GM12878 (cell line): ENCODE measurements around the gene SMIM26. TPM values are rescaled to one million over a fixed set of nuclear protein-coding genes. Genes with fewer than 3 reads are reported as not detected.

Experiments used
- ATAC-seq: fragments of 200-7000 bp; cut with Tn5 transposase; 3 replicates; pipeline ENCODE4 v1.9.1; 2020; ENCODE audit warnings: mild to moderate bottlenecking, moderate library complexity
- BruUV-seq: library from RNA; stranded (reverse); fragments of 400-500 nt; replicated peaks from 2 replicates; lab custom pipeline; 2021; lab: Mats Ljungman, UMichigan
- CTCF ChIA-PET: fragments of 300-600 bp; sonication (Branson Sonifier 250); formaldehyde crosslinking; extraction: SDS; loops from one replicate; lab custom pipeline; 2021; ENCODE audit warnings: inconsistent platforms; lab: Yijun Ruan, JAX
- POLR2A ChIA-PET: fragments of 350-600 bp; formaldehyde crosslinking; extraction: SDS; loops from one replicate; lab custom pipeline; 2021; ENCODE audit warnings: inconsistent platforms; lab: Charles Lee
- RAD21 ChIA-PET: fragments of 300-600 bp; sonication (Branson Sonifier 250); formaldehyde crosslinking; loops from one replicate; lab custom pipeline; 2023; ENCODE audit warnings: antibody characterized with exemption; ENCODE audit not compliant: unreplicated experiment; lab: Charles Lee
- SMC1A ChIA-PET: fragments of 300-600 bp; sonication (Branson Sonifier 250); formaldehyde crosslinking; loops from one replicate; lab custom pipeline; 2023; ENCODE audit not compliant: unreplicated experiment, uncharacterized antibody; lab: Charles Lee
- DNase-seq: peaks from one replicate; pipeline ENCODE4 v3.0.0-alpha.2; 2011; ENCODE audit warnings: low read depth, low spot score
- FAIRE-seq: peaks from 3 replicates; lab custom pipeline; 2011; peaks lifted over from hg19 to GRCh38; lab: Jason Lieb, UNC
- H2AFZ ChIP-seq: 2 replicates; pipeline ENCODE4 v1.6.0; 2011; ENCODE audit warnings: low read depth, low read length, control low read depth; ENCODE audit not compliant: control insufficient read depth
- H3K27ac ChIP-seq: 2 replicates; pipeline ENCODE4 v1.5.1; 2011; ENCODE audit warnings: control low read depth; ENCODE audit not compliant: control insufficient read depth, insufficient read depth
- H3K27me3 ChIP-seq, 2 experiments: replicated peaks in 1 of 2; 2 replicates each; pipeline versions ENCODE4 v1.6.0 to v1.6.1; 2011; ENCODE audit warnings: low read length in 1 of 2; ENCODE audit not compliant: control insufficient read depth in 2 of 2, insufficient read depth in 2 of 2
- H3K36me3 ChIP-seq, 2 experiments: 2 replicates each; pipeline ENCODE4 v1.5.1; 2011; ENCODE audit warnings: low read length in 1 of 2; ENCODE audit not compliant: control insufficient read depth in 2 of 2, insufficient read depth in 2 of 2
- H3K4me1 ChIP-seq: 2 replicates; pipeline ENCODE4 v1.6.1; 2011; ENCODE audit warnings: mild to moderate bottlenecking, low read length, moderate library complexity, mixed read lengths; ENCODE audit not compliant: control insufficient read depth, insufficient read depth
- H3K4me2 ChIP-seq: 2 replicates; pipeline ENCODE4 v1.6.0; 2011; ENCODE audit warnings: control low read depth; ENCODE audit not compliant: control insufficient read depth, insufficient read depth
- H3K4me3 ChIP-seq: fragments of 200-600 bp; sonication (generic); 2 replicates; pipeline ENCODE4 v1.5.1; 2016
- H3K79me2 ChIP-seq: 2 replicates; pipeline ENCODE4 v1.6.0; 2011; ENCODE audit warnings: low read length; ENCODE audit not compliant: control insufficient read depth, insufficient read depth
- H3K9ac ChIP-seq: 2 replicates; pipeline ENCODE4 v1.8.0; 2011; ENCODE audit warnings: low read length, control low read depth, mixed read lengths; ENCODE audit not compliant: control insufficient read depth, insufficient read depth
- H3K9me3 ChIP-seq: replicated peaks from 3 replicates; pipeline ENCODE4 v1.5.1; 2011; ENCODE audit warnings: mild to moderate bottlenecking, low read length; ENCODE audit not compliant: control insufficient read depth, insufficient read depth
- H4K20me1 ChIP-seq: 2 replicates; pipeline ENCODE4 v1.6.0; 2011; ENCODE audit not compliant: control insufficient read depth, insufficient read depth
- ATF7 ChIP-seq: fragments of 450-650 bp; IDR thresholded peaks from 2 replicates; pipeline ENCODE4 v1.6.1; 2016; ENCODE audit warnings: low read depth, mild to moderate bottlenecking
- ETV6 ChIP-seq, 2 experiments: fragments of 450-650 bp in 1 of 2; IDR thresholded peaks in 1 of 2; conservative IDR thresholded peaks in 1 of 2; 2 replicates each; pipeline ENCODE4 v1.6.1; 2014; ENCODE audit warnings: antibody characterized with exemption in 1 of 2, borderline replicate concordance in 1 of 2, low read depth in 1 of 2, mild to moderate bottlenecking in 1 of 2, moderate library complexity in 1 of 2
- GATAD2B ChIP-seq: fragments of 450-650 bp; conservative IDR thresholded peaks from 2 replicates; pipeline ENCODE4 v1.6.1; 2017; ENCODE audit warnings: low read depth, mild to moderate bottlenecking, moderate library complexity
- IKZF1 ChIP-seq: fragments of 450-650 bp; conservative IDR thresholded peaks from 2 replicates; pipeline ENCODE4 v1.6.1; 2017; ENCODE audit warnings: antibody characterized with exemption, mild to moderate bottlenecking
- KLF5 ChIP-seq: fragments of 450-650 bp; IDR thresholded peaks from 2 replicates; pipeline ENCODE4 v1.6.1; 2014; ENCODE audit warnings: mild to moderate bottlenecking; ENCODE audit not compliant: partially characterized antibody
- NFYA ChIP-seq: IDR thresholded peaks from 2 replicates; pipeline ENCODE4 v1.6.1; 2011; ENCODE audit warnings: low read depth, mild to moderate bottlenecking, low read length, improper control_type of control experiment, borderline replicate concordance
- NR2C1 ChIP-seq: fragments of 450-650 bp; IDR thresholded peaks from 2 replicates; pipeline ENCODE4 v1.6.1; 2017; ENCODE audit warnings: antibody characterized with exemption, mild to moderate bottlenecking, moderate library complexity
- PKNOX1 ChIP-seq: fragments of 450-650 bp; IDR thresholded peaks from 2 replicates; pipeline ENCODE4 v1.6.1; 2016; ENCODE audit warnings: mild to moderate bottlenecking
- PML ChIP-seq: IDR thresholded peaks from 2 replicates; pipeline ENCODE4 v1.6.1; 2012; ENCODE audit warnings: low read length, inconsistent platforms
- POLR2AphosphoS2 ChIP-seq: IDR thresholded peaks from 2 replicates; pipeline ENCODE4 v1.6.1; 2011; ENCODE audit warnings: low read depth, mild to moderate bottlenecking, low read length, improper control_type of control experiment, moderate library complexity
- SMARCA5 ChIP-seq: fragments of 450-650 bp; IDR thresholded peaks from 2 replicates; pipeline ENCODE4 v1.6.1; 2017; ENCODE audit warnings: mild to moderate bottlenecking
- SMC3 ChIP-seq: IDR thresholded peaks from 2 replicates; pipeline ENCODE4 v1.6.1; 2011; ENCODE audit warnings: low read length, improper control_type of control experiment, borderline replicate concordance
- SREBF1 ChIP-seq: IDR thresholded peaks from 2 replicates; pipeline ENCODE4 v1.6.1; 2012; ENCODE audit warnings: mild to moderate bottlenecking, low read length
- TAF1 ChIP-seq: IDR thresholded peaks from 2 replicates; pipeline ENCODE4 v1.6.1; 2011; ENCODE audit warnings: mild to moderate bottlenecking, low read depth, low read length, borderline replicate concordance
- TCF3 ChIP-seq: IDR thresholded peaks from 2 replicates; pipeline ENCODE4 v1.6.1; 2012; ENCODE audit warnings: low read depth, mild to moderate bottlenecking, low read length, borderline replicate concordance; ENCODE audit not compliant: insufficient read depth
- WGBS: methylation state at CpG from one replicate; pipeline ENCODE4 v1.1.6; 2016; ENCODE audit warnings: low lambda C conversion rate; ENCODE audit not compliant: insufficient replicate concordance, insufficient coverage; ENCODE audit errors: missing lambda C conversion rate; 5-methylcytosine and 5-hydroxymethylcytosine counted together
- in situ Hi-C: fragments of 300-500 bp; cut with MboI; formaldehyde crosslinking; loops from 9 replicates; pipeline ENCODE4 v1.14.3; 2018; ENCODE audit warnings: mixed read lengths
- intact Hi-C: fragments of 100-400 bp; cut with micrococcal nuclease; formaldehyde crosslinking; loops from one replicate; pipeline ENCODE4 v1.14.2; 2022; ENCODE audit not compliant: unreplicated experiment
- polyA plus RNA-seq, 11 experiments: library from polyadenylated mRNA; depleted of rRNA in 4 of 11; unstranded in 6 of 11; stranded (reverse) in 5 of 11; fragments of >200 nt; fragmentation: Nextera tagmentation in 4 of 11; fragmentation: Illumina TruSeq in 1 of 11; extraction: Ambion mirVana in 4 of 11; extraction: Trizol in 1 of 11; gene quantifications; 1 replicate in 1 of 11; 2 replicates in 10 of 11; pipeline versions ENCODE4 v1.2.1 to v1.2.3, GENCODE V29; 2011 to 2016; ENCODE audit warnings: inconsistent platforms in 2 of 11, missing spikeins in 2 of 11, low read depth in 1 of 11
- total RNA-seq, 4 experiments: library from RNA; depleted of rRNA in 3 of 4; stranded (reverse); fragments of >200 nt in 3 of 4; fragmentation: Illumina TruSeq in 1 of 4; extraction: Trizol in 1 of 4; gene quantifications; 2 replicates each; pipeline versions ENCODE4 v1.2.1 to v1.2.3, GENCODE V29; 2013 to 2021

SMIM26 gene
- total and polyA plus RNA-seq, 10 of the 15 experiments (the other 5 are each of a cell fraction or from before 2014, with no cell fraction given) = 74.3 to 329 (median 176) TPM

GRCh38 chr20:18613553-18613952, 46.3 kb downstream of the SMIM26 start:
- H4K20me1 ChIP-seq = no peaks in the 10 kb centered on the region
- 95% methylated on average over 2 of the region's 2 CpGs for WGBS
- no peak overlapping the region for H3K27ac ChIP-seq
- no peak overlapping the region for H3K4me3 ChIP-seq
- SMC1A ChIA-PET = interaction anchor here (0.6 kb wide), 1 partner anchor 1432 kb away, joined by 3 read pairs; no protein-coding TSS in a partner anchor
- H3K4me2 ChIP-seq = no peak overlapping the region
- no peak for FAIRE-seq
- CTCF ChIA-PET = interaction anchor here (0.6 kb wide), 2 partner anchors 161 to 526 kb away, joined by 3 read pairs; no protein-coding TSS in a partner anchor
- no peak for DNase-seq
- intact Hi-C loops = no loop called here
- H3K9me3 ChIP-seq = no peaks in the 10 kb centered on the region; the same call in 2 of the 3 replicates
- RAD21 ChIA-PET = no interaction called here
- POLR2A ChIA-PET = no interaction called here
- no peaks in the 10 kb centered on the region for H3K4me1 ChIP-seq
- no TSS peak for BruUV-seq
- H3K27me3 ChIP-seq = no peaks in the 10 kb centered on the region
- in situ Hi-C loops = no loop called here
- no peak for ATAC-seq
- H2AFZ ChIP-seq = no peak overlapping the region
- TF ChIP-seq POLR2AphosphoS2 (no peak), ATF7 (no peak), ETV6 (conservative IDR thresholded peaks at IDR 0.05 in 1 of 2, IDR thresholded peaks at IDR 0.05 in 1 of 2; ENCODE audit: borderline replicate concordance in 1 of 2, low read depth in 1 of 2) (no peak), PKNOX1 (no peak), NFYA (no peak), KLF5 (no peak), SMC3 (no peak), NR2C1 (no peak), SMARCA5 (no peak), GATAD2B (no peak), IKZF1 (no peak), TCF3 (no peak), SREBF1 (no peak), PML (no peak), TAF1 (no peak)
- H3K79me2 ChIP-seq = no peaks in the 10 kb centered on the region
- peaks cover 0 to 1% of the 10 kb centered on the region in 2 experiments; a peak in 2 of 4 replicates for H3K36me3 ChIP-seq
- H3K9ac ChIP-seq = no peak overlapping the region
